GM12878 (cell line): ENCODE results near the gene ARL11.

Source experiments
- BCL11A ChIP-seq: IDR thresholded peaks from 2 replicates; pipeline ENCODE4 v1.6.1; 2011; ENCODE audit warnings: low read depth, low read length
- BHLHE40 ChIP-seq, 2 experiments: fragments of 450-650 bp in 1 of 2; IDR thresholded peaks; 2 replicates each; pipeline ENCODE4 v1.6.1; 2011 to 2017; ENCODE audit warnings: low read depth in 2 of 2, borderline replicate concordance in 1 of 2, improper control_type of control experiment in 1 of 2, low read length in 1 of 2, mild to moderate bottlenecking in 1 of 2
- CHD2 ChIP-seq: IDR thresholded peaks from 2 replicates; pipeline ENCODE4 v1.6.1; 2011; ENCODE audit warnings: low read depth, low read length, improper control_type of control experiment, borderline replicate concordance
- NBN ChIP-seq: fragments of 450-650 bp; IDR thresholded peaks from 2 replicates; pipeline ENCODE4 v1.6.1; 2016
- POLR2A ChIP-seq: IDR thresholded peaks from 2 replicates; pipeline ENCODE4 v1.6.1; 2011; ENCODE audit warnings: low read depth, mild to moderate bottlenecking, low read length
- POLR2AphosphoS5 ChIP-seq: IDR thresholded peaks from 2 replicates; pipeline ENCODE4 v1.6.1; 2011; ENCODE audit warnings: mild to moderate bottlenecking, low read length, inconsistent platforms
- SIN3A ChIP-seq: IDR thresholded peaks from 2 replicates; pipeline ENCODE4 v1.6.1; 2012; ENCODE audit warnings: low read depth, low read length, improper control_type of control experiment
- SMAD1 ChIP-seq: fragments of 450-650 bp; IDR thresholded peaks from 2 replicates; pipeline ENCODE4 v1.6.1; 2018; ENCODE audit warnings: mild to moderate bottlenecking, low read depth; ENCODE audit not compliant: partially characterized antibody
- SP1 ChIP-seq: IDR thresholded peaks from one replicate; pipeline ENCODE4 v1.6.1; 2011; ENCODE audit warnings: low read depth, low read length
- SRF ChIP-seq, 2 experiments: IDR thresholded peaks; 2 replicates each; pipeline ENCODE4 v1.6.1; 2011; ENCODE audit warnings: low read depth in 2 of 2, low read length in 2 of 2, mild to moderate bottlenecking in 1 of 2, moderate library complexity in 1 of 2
- YY1 ChIP-seq: IDR thresholded peaks from 2 replicates; pipeline ENCODE4 v1.6.1; 2011; ENCODE audit warnings: low read depth, mild to moderate bottlenecking, low read length
- ZZZ3 ChIP-seq: IDR thresholded peaks from 2 replicates; pipeline ENCODE4 v1.6.1; 2011; ENCODE audit warnings: low read depth; ENCODE audit not compliant: control insufficient read depth, insufficient read length
- TF ChIP-seq, protein P1 (sequence below): IDR thresholded peaks from 2 replicates; pipeline ENCODE4 v1.6.1; 2012; ENCODE audit warnings: low read depth, low read length, improper control_type of control experiment
- TF ChIP-seq, protein P2 (sequence below): IDR thresholded peaks from 2 replicates; pipeline ENCODE4 v1.6.1; 2012; ENCODE audit warnings: low read depth, low read length, improper control_type of control experiment

- TF ChIP-seq, protein P1, sequence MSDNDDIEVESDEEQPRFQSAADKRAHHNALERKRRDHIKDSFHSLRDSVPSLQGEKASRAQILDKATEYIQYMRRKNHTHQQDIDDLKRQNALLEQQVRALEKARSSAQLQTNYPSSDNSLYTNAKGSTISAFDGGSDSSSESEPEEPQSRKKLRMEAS = no peak
- TF ChIP-seq SP1 (no peak), NBN (no peak), YY1 (no peak), CHD2 (no peak), SMAD1 (no peak), POLR2AphosphoS5 (no peak), POLR2A (no peak), ZZZ3 (no peak), BCL11A (no peak), BHLHE40 (IDR thresholded peaks at IDR 0.05; ENCODE audit: borderline replicate concordance in 1 of 2, low read depth in 2 of 2, low read length in 1 of 2) (no peak), SIN3A (no peak), SRF (IDR thresholded peaks at IDR 0.05; ENCODE audit: low read depth in 2 of 2, low read length in 2 of 2) (no peak)
- TF ChIP-seq, protein P2, sequence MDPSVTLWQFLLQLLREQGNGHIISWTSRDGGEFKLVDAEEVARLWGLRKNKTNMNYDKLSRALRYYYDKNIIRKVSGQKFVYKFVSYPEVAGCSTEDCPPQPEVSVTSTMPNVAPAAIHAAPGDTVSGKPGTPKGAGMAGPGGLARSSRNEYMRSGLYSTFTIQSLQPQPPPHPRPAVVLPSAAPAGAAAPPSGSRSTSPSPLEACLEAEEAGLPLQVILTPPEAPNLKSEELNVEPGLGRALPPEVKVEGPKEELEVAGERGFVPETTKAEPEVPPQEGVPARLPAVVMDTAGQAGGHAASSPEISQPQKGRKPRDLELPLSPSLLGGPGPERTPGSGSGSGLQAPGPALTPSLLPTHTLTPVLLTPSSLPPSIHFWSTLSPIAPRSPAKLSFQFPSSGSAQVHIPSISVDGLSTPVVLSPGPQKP = no peak
Measured at GRCh38 chr13:49667773-49668172, 39.5 kb downstream of the ARL11 start.
